Activated naive CD4-positive, alpha-beta T cell treated with anti-CD3 and anti-CD28 coated beads, Interleukin-2, amount 10 ng/mL, durations not matched to agents 7 days and 5 days (primary cell): Measurements from ENCODE around the gene ANKRD30B.
"Not testable (repeated sequence)": the region's sequence is repeated elsewhere in the genome, so short reads cannot be mapped to it uniquely, and the experiment has no call there.

Experiments
- CTCF ChIA-PET: fragments of 350-600 bp; sonication (Branson Sonifier 250); formaldehyde crosslinking; loops from one replicate; lab custom pipeline; 2021; ENCODE audit warnings: antibody characterized with exemption; lab: Charles Lee
- DNase-seq: peaks from one replicate; pipeline ENCODE4 v3.0.0-alpha.2; 2020
- H3K27ac Mint-ChIP-seq: one replicate; pipeline ENCODE4 v1.8.0; 2021; ENCODE audit warnings: mild to moderate bottlenecking, moderate library complexity, mixed read lengths
- H3K27me3 Mint-ChIP-seq: one replicate; pipeline ENCODE4 v1.8.0; 2021; ENCODE audit warnings: mild to moderate bottlenecking, mixed read lengths
- H3K36me3 Mint-ChIP-seq: one replicate; pipeline ENCODE4 v1.8.0; 2021; ENCODE audit warnings: mixed read lengths
- H3K4me1 Mint-ChIP-seq: one replicate; pipeline ENCODE4 v1.8.0; 2021; ENCODE audit warnings: mixed read lengths
- H3K4me3 Mint-ChIP-seq: one replicate; pipeline ENCODE4 v1.8.0; 2021; ENCODE audit warnings: mild to moderate bottlenecking, moderate library complexity, mixed read lengths
- H3K9me3 Mint-ChIP-seq: one replicate; pipeline ENCODE4 v1.8.0; 2021; ENCODE audit warnings: mixed read lengths

The ANKRD30B gene

DNA sequence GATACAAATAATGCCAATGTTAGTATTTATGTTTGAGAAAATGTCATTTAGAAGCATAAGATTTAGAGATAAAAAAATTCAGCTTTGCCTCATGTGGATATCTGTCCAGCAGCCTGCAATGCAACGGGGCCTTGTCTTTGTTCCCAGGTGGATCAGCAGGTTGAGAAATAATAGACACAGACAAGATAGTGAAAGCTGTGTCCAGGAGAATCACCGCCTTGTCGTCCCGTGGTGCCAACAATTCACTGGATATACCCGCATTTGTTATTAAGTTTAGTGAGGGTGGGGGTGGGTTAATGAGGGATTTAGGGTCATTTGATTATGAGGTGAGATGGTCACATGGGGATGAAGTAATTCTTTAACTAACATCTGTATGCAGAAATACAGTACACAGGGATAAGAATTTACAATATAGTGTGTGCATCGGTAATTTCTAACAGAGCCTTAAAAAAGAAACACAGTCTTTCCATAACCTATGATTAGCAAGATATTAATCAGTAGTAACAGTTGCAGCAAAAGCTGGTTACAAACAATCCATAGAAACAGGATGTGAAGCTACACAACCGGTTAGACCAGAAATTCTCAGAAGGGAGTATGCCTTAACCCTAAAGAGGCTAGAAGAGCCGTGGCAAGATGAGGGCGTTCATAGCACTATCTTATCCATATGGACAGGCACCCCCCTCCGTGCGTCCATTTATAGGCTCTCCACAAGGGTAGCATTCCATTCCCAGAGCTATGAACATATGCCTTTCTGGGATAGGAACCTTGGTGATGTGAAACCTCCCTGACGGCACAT lies 50.2 kb downstream of the ANKRD30B start:
- H3K4me1 Mint-ChIP-seq, H3K4me3 Mint-ChIP-seq, CTCF ChIA-PET, H3K27ac Mint-ChIP-seq, DNase-seq, H3K36me3 Mint-ChIP-seq, H3K9me3 Mint-ChIP-seq, H3K27me3 Mint-ChIP-seq: not testable (repeated sequence)

DNA sequence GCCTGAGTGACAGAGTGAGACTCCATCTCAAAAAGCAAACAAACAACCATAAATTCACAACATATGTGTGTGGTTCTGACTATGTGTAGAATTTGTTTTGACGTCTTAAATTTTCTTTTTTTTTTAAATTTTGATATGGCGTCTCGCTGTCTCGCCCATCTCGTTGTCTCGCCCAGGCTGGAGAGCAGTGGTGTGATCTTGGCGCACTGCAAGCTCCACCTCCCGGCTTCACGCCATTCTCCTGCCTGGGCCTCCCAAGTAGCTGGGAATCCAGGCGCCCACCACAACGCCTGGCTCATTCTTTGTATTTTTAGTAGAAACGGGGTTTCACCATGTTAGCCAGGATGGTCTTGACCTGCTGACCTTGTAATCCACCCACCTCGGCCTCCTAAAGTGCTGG lies 63.1 kb downstream of the ANKRD30B start:
- H3K27me3 Mint-ChIP-seq, H3K27ac Mint-ChIP-seq, DNase-seq, H3K4me3 Mint-ChIP-seq, H3K4me1 Mint-ChIP-seq, CTCF ChIA-PET, H3K9me3 Mint-ChIP-seq, H3K36me3 Mint-ChIP-seq: not testable (repeated sequence)

DNA sequence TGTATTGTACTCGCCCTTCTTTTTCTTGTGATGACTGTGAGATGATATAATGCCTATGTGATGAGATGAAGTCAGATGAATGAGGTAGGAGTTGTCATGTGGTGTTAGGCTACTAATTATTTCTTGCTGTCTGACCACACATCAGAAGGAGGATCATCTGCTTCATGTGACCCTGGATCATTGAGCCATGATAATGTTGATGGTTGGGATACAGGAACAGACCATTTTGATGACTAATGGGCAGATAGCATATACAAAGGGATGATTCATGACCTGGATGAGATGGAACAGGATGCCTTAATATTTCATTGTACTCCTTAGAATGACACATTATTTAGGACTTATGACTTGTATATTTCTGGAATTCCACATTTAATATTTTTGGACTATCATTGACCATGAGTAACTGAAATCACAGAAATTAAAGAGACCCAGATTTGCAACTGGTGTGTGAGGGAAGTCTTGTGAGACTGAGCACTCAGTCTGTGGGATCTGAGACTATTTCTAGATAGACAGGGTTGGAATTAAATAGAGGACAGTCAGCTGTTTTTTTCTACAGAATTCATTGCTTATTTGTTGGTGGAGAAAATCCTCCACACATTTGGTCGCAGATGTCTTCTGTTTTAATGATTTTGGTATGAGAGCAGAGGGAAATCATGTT lies 79.1 kb downstream of the ANKRD30B start:
- CTCF ChIA-PET, DNase-seq, H3K4me1 Mint-ChIP-seq, H3K27me3 Mint-ChIP-seq, H3K27ac Mint-ChIP-seq, H3K36me3 Mint-ChIP-seq, H3K4me3 Mint-ChIP-seq, H3K9me3 Mint-ChIP-seq: not testable (repeated sequence)

DNA sequence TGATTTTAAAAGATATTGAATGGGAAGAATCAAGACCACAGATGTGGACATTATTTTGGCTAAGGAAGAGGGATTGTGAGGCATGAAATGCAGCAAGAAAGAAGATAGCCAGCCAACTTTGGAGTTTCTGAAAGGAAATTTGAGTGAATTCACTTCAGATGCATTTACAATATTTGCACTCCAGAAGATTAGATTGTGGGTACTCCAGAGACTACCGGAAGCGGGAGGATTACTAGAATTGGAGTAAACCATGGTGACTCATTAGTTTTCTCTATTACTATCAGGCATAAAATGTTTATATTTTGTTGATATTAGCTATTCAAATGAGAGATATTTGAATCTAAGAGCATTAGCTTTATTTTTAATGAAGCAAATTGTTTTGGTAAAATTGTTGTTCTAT lies 93.6 kb downstream of the ANKRD30B start:
- CTCF ChIA-PET, H3K36me3 Mint-ChIP-seq, H3K4me3 Mint-ChIP-seq, H3K27me3 Mint-ChIP-seq, H3K9me3 Mint-ChIP-seq, H3K27ac Mint-ChIP-seq, DNase-seq, H3K4me1 Mint-ChIP-seq: not testable (repeated sequence)

DNA sequence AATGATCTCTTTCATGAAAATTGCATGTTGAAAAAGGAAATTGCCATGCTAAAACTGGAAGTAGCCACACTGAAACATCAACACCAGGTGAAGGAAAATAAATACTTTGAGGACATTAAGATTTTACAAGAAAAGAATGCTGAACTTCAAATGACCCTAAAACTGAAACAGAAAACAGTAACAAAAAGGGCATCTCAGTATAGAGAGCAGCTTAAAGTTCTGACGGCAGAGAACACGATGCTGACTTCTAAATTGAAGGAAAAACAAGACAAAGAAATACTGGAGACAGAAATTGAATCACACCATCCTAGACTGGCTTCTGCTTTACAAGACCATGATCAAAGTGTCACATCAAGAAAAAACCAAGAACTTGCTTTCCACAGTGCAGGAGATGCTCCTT lies 103.6 kb downstream of the ANKRD30B start:
- H3K9me3 Mint-ChIP-seq, DNase-seq, H3K4me3 Mint-ChIP-seq, H3K27me3 Mint-ChIP-seq, H3K27ac Mint-ChIP-seq, H3K4me1 Mint-ChIP-seq, CTCF ChIA-PET, H3K36me3 Mint-ChIP-seq: not testable (repeated sequence)

DNA sequence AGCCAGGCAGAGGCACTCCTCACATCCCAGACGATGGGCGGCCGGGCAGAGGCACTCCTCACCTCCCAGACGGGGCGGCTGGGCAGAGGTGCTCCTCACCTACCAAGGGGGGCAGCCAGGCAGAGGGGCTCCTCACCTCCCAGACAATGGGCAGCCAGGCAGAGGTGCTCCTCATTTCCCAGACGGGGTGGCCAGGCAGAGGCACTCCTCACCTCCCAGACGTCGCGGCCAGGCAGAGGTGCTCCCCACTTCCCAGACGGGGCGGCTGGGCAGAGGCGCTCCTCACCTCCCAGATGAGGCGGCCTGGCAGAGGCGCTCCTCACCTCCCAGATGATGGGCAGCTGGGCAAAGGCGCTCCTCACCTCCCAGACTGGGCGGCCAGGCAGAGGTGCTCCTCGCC lies 107.7 kb downstream of the ANKRD30B start:
- H3K4me3 Mint-ChIP-seq, H3K27me3 Mint-ChIP-seq, H3K9me3 Mint-ChIP-seq, H3K36me3 Mint-ChIP-seq, H3K4me1 Mint-ChIP-seq, DNase-seq, CTCF ChIA-PET, H3K27ac Mint-ChIP-seq: not testable (repeated sequence)

DNA sequence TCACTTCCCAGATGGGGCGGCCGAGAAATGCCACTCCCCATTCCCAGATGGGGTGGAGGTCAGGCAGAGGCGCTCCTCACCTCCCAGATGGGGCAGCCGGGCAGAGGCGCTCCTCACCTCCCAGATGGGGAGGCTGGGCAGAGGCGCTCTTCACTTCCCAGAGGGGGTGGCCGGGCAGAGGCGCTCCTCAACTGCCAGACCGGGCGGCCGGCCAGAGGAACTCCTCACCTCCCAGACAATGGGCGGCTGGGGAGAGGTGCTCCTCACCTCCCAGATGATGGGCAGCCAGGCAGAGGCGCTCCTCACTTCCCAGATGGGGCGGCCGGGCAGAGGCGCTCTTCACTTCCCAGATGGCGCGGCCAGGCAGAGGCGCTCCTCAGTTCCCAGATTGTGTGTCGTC lies 108.3 kb downstream of the ANKRD30B start:
- H3K4me3 Mint-ChIP-seq, DNase-seq, H3K27ac Mint-ChIP-seq, H3K27me3 Mint-ChIP-seq, H3K36me3 Mint-ChIP-seq, H3K9me3 Mint-ChIP-seq, CTCF ChIA-PET, H3K4me1 Mint-ChIP-seq: not testable (repeated sequence)

DNA sequence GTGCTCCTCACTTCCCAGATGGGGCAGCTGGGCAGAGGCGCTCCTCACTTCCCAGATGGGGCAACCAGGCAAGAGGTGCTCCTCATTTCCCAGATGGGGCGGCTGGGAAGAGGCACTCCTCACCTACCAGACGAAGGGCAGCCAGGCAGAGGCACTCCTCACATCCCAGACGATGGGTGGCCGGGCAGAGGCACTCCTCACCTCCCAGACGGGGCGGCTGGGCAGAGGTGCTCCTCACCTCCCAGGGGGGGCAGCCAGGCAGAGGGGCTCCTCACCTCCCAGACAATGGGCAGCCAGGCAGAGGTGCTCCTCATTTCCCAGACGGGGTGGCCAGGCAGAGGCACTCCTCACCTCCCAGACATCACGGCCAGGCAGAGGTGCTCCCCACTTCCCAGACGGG lies 110.5 kb downstream of the ANKRD30B start:
- H3K27ac Mint-ChIP-seq, result not testable (repeated sequence)

DNA sequence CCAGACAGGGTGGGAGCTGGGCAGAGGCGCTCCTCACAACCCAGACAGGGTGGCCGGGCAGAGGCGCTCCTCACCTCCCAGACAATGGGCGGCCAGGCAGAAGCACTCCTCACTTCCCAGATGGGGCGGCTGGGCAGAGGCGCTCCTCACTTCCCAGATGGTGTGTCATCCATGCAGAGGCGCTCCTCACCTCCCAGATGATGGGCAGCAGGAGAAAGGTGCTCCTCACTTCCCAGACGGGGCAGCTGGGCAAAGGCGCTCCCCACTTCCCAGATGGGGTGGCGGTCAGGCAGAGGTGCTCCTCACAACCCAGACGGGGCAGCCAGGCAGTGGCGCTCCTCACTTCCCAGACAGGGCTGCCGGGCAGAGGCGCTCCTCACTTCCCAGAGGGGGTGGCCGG lies 112.0 kb downstream of the ANKRD30B start:
- H3K27ac Mint-ChIP-seq, H3K27me3 Mint-ChIP-seq, CTCF ChIA-PET, H3K36me3 Mint-ChIP-seq, H3K9me3 Mint-ChIP-seq, H3K4me3 Mint-ChIP-seq, H3K4me1 Mint-ChIP-seq, DNase-seq: not testable (repeated sequence)

More for the DNA sequence above, 110.5 kb downstream of the ANKRD30B start:
- H3K9me3 Mint-ChIP-seq, H3K4me3 Mint-ChIP-seq, H3K27me3 Mint-ChIP-seq, H3K4me1 Mint-ChIP-seq, DNase-seq, H3K36me3 Mint-ChIP-seq, CTCF ChIA-PET: not testable (repeated sequence)

DNA sequence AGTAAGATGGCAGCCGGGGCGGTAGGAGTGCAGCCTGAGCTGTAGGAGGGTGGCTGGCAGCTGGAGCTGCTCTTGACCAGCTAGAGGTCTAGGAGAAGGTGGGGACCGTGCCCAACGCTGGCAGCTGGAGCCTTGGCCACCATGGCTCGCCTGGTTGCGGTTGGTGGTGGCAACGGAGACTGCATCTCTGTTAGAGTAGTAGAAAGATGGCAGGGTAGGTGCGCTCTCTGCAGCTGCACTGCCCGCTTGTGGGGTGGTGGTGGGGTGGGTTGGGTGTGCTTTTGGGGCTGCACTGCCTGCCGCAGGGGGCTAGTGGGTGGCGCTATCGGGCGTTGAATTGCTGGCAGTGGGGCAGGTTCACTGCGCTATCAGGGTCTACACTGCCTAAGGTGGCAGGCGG lies 118.5 kb downstream of the ANKRD30B start:
- H3K27me3 Mint-ChIP-seq, H3K4me3 Mint-ChIP-seq, H3K36me3 Mint-ChIP-seq, DNase-seq, H3K4me1 Mint-ChIP-seq, CTCF ChIA-PET, H3K27ac Mint-ChIP-seq, H3K9me3 Mint-ChIP-seq: not testable (repeated sequence)

DNA sequence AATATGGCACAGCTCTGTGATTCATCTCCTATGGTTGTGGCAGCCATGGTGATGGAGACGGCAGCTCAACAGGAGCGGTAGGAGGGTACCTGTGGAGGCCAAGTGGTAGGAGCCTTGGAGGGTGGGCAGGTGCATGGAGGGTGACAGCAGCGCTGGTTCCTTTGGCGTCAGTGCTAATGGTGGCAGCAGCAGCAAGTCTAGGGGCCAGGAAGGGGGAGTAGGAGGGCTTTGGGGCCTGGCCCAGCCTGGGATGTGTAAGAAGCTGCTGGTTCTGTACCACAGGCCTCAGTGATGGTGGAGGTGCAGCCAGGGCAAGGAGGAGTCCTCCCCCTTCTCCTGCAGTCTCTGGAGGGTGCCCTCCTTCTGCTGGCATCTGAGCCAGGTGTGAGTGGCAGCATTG lies 120.0 kb downstream of the ANKRD30B start:
- H3K9me3 Mint-ChIP-seq, H3K27ac Mint-ChIP-seq, H3K27me3 Mint-ChIP-seq, H3K36me3 Mint-ChIP-seq, DNase-seq, H3K4me1 Mint-ChIP-seq, H3K4me3 Mint-ChIP-seq, CTCF ChIA-PET: not testable (repeated sequence)

DNA sequence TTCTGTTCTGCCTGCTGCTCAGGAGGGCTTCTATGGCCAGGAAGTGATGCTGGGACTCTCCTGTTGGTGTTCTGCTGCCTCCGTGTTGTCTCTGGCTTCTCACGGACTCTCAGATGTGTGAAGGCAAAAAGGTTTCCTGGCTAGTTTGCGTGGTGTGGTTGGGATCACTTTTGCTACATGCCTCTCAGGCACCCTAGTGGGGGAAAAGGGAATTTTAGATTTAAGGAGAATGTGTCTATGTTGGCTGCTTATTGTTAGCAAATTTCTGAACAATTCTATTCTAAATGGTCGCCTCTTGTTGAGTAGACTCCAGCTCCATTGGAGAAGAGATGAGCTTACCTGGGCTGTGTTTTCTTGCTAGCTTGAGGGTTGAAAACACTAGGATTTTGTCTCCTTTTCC lies 120.9 kb downstream of the ANKRD30B start:
- H3K36me3 Mint-ChIP-seq, H3K27ac Mint-ChIP-seq, H3K4me1 Mint-ChIP-seq, H3K27me3 Mint-ChIP-seq, H3K9me3 Mint-ChIP-seq, H3K4me3 Mint-ChIP-seq, DNase-seq, CTCF ChIA-PET: not testable (repeated sequence)

DNA sequence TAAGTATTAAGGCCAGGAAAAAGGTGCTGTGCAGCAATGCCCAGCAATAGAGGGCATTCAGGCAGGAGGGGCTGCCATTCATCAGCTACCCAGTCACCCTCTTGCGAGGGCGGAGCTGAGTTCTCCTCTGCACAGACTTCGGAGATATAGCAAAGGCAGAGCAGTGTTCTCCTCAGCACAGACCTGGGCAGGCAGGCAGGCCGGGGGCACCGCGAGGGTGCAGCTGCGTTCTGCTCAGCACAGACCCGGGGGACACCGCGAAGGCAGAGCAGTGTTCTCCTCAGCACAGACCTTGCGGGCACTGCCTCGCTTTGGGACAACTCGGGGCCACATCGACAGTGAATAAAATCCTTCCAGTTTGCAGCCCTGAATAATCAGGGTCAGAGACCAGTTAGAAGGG lies 130.9 kb downstream of the ANKRD30B start:
- H3K9me3 Mint-ChIP-seq, H3K4me1 Mint-ChIP-seq, H3K4me3 Mint-ChIP-seq, H3K36me3 Mint-ChIP-seq, CTCF ChIA-PET, DNase-seq, H3K27me3 Mint-ChIP-seq, H3K27ac Mint-ChIP-seq: not testable (repeated sequence)

DNA sequence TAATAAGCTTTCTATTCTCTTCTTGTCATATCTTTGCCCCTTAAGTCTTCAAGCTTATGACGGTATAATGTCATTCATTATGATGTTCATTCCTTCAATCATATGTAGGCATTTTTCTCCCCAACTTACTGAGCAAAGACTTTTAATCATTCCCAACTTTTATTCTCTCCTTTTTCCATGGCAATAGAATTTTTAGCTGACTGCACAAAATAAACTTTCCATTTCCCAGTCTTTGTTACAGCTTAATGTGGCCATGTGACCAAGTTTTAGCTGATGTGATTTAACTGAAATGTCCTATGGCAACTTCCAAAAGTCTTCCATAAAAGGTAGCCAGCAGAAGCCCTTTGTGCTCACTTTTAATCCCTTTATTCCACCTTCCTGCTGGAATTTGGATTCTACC lies 152.5 kb downstream of the ANKRD30B start:
- CTCF ChIA-PET, result no interaction called here
- Mint-ChIP-seq H3K27ac (no peak overlapping the region), H3K4me3 (no peak overlapping the region), H3K36me3 (no peaks in the 10 kb centered on the region), H3K9me3 (no peaks in the 10 kb centered on the region), H3K4me1 (no peaks in the 10 kb centered on the region), H3K27me3 (no peaks in the 10 kb centered on the region)
- no peak for DNase-seq
